Esophagus muscularis mucosa (tissue), 3 donors: ENCODE data around the gene NUP85.

Experiments used
- CTCF ChIP-seq, 3 experiments: fragments of 200-600 bp in 2 of 3; fragments of 450-650 bp in 1 of 3; sonication (generic) in 2 of 3; IDR thresholded peaks; one replicate each; pipeline ENCODE4 v1.5.1; 2017 to 2019; ENCODE audit warnings: antibody characterized with exemption in 3 of 3, mild to moderate bottlenecking in 2 of 3, moderate library complexity in 1 of 3
- POLR2A ChIP-seq: fragments of 450-650 bp; IDR thresholded peaks from one replicate; pipeline ENCODE4 v1.6.1; 2017; ENCODE audit warnings: antibody characterized with exemption, moderate library complexity, mild to moderate bottlenecking, low read depth
- POLR2AphosphoS5 ChIP-seq, 2 donors: sonication (generic); formaldehyde crosslinking; IDR thresholded peaks; one replicate each; pipeline ENCODE4 v1.6.1; 2017; ENCODE audit warnings: antibody characterized with exemption in 2 of 2

- no peak for TF ChIP-seq CTCF (IDR thresholded peaks at IDR 0.05)
- no peak for TF ChIP-seq POLR2AphosphoS5 (IDR thresholded peaks at IDR 0.05)
- TF ChIP-seq POLR2A = no peak
These were observed 30.5 kb upstream of the NUP85 start for GRCh38 chr17:75174996-75175395.
